Tibial artery (tissue), 4 donors: Measurements from ENCODE around the gene SHC2.

Source experiments
- DNase-seq, 2 donors: peaks; one replicate each; pipeline ENCODE4 v3.0.0-alpha.2; 2019
- H3K27ac ChIP-seq, 2 donors: fragments of 200-600 bp; sonication (generic) in 1 of 2; 1 replicate in 1 of 2; 2 replicates in 1 of 2; pipeline ENCODE4 v1.5.1; 2018 to 2019; ENCODE audit warnings: mild to moderate bottlenecking in 1 of 2
- H3K27me3 ChIP-seq, 2 donors: fragments of 200-600 bp; sonication (generic) in 1 of 2; one replicate each; pipeline versions ENCODE4 v1.5.1 to v1.6.0; 2016 to 2019
- H3K36me3 ChIP-seq, 3 donors: fragments of 200-600 bp; sonication (generic) in 2 of 3; one replicate each; pipeline ENCODE4 v1.5.1; 2016 to 2019; ENCODE audit warnings: mild to moderate bottlenecking in 2 of 3
- H3K4me1 ChIP-seq, 4 donors: fragments of 200-600 bp; sonication (generic) in 2 of 4; 1 replicate in 3 of 4; 2 replicates in 1 of 4; pipeline ENCODE4 v1.5.1; 2016 to 2019
- H3K4me3 ChIP-seq, 2 donors: fragments of 200-600 bp; sonication (generic) in 1 of 2; 1 replicate in 1 of 2; 2 replicates in 1 of 2; pipeline ENCODE4 v1.5.1; 2018 to 2019; ENCODE audit warnings: mild to moderate bottlenecking in 2 of 2
- H3K9me3 ChIP-seq, 3 donors: fragments of 200-600 bp; sonication (generic) in 1 of 3; one replicate each; pipeline ENCODE4 v1.5.1; 2016 to 2019
- intact Hi-C: fragments of 100-400 bp; cut with DNase I; formaldehyde crosslinking; loops from one replicate; pipeline ENCODE4 v1.15.0; 2023; ENCODE audit warnings: low total_unique reads
- TF ChIP-seq, protein P1 (sequence below), 2 experiments: fragments of 200-600 bp in 1 of 2; fragments of 450-650 bp in 1 of 2; IDR thresholded peaks; one replicate each; pipeline ENCODE4 v1.5.1; 2017 to 2019; ENCODE audit warnings: antibody characterized with exemption in 2 of 2, mild to moderate bottlenecking in 1 of 2, moderate library complexity in 1 of 2

The SHC2 gene

DNA sequence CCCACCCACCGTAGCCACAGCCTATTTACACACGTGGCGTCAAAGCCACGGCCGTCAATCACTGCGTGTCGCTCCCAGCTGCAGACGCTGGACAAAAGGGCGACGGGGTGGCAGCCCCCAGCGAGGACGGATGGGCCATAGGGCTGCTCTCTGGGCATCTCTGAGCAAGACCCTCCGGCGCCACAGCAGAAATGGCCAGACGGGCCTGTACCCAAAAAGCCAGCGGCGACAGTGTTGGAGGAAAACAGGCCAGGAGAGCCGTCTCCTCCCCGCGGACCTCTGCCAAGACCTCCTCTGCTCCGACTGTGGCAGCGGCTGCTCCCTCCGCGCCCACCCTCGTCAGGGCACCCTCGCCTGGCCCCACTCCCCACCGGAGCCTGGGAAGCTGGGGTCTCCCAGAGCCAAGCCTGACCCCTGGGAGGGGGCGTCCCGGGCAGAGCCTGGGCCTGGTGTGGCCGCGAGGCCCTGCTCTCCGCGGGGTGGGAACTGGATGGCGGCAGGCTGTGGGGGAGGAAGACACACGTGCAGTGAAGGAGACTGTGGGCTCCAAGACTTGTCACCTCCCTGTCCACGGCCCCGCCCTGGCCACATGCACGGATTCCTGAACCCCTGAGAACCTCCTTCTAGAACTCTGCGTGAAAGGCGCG is 54.6 kb downstream of the SHC2 start:
- peaks cover 0 to 83% of the 10 kb centered on the region in 2 donors for H3K27me3 ChIP-seq
- peak in 1 of 2 donors; percentile 48 for DNase-seq

DNA sequence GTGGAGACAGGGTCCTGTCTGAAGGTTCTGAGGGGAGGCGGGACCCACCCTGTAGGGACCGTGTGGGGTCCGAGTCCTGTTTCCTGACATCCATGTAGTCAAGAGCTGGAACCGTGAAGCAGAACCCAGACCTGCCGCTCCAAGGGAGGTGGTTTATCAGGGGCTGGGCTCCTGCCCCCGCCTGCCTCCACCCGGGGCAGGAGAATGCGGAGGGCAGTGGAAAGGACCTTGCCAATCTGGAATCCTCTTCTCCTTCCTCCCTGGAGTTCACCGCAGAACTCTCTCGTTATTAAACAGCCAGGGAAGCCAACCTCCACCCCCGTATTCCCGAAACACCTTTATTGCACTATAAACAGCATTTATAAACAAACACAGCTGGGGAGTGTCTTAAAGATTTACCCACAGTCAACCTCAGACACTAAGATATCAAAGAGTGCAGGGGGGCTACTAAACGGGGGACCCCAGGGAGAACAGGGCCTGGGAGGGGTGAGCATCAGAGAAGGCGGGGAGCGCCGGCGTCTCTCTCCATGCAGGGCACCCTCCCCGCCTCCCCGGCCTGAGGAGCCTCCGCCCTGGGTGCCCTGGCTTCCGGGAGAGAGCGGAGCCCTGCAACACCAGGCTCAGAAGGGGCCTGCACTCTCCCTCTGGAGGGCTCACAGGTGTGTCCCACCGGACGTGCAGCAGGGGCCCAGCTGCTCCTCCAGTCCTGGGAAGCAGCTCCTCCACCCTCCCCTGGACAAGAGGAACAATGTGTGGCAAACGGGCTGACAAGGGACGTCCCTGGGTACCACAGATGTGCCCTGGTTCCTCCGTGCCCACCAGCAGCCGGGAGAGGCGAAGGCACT is 55.5 kb downstream of the SHC2 start:
- Histone ChIP-seq H3K4me1 (peaks cover 0 to 23% (median 21%) of the 10 kb centered on the region in 4 donors), H3K27ac (no peak overlapping the region), H3K36me3 (no peaks in the 10 kb centered on the region), H3K27me3 (peaks cover 0 to 84% of the 10 kb centered on the region in 2 donors), H3K4me3 (no peak overlapping the region), H3K9me3 (no peaks in the 10 kb centered on the region)
- TF ChIP-seq, protein P1, sequence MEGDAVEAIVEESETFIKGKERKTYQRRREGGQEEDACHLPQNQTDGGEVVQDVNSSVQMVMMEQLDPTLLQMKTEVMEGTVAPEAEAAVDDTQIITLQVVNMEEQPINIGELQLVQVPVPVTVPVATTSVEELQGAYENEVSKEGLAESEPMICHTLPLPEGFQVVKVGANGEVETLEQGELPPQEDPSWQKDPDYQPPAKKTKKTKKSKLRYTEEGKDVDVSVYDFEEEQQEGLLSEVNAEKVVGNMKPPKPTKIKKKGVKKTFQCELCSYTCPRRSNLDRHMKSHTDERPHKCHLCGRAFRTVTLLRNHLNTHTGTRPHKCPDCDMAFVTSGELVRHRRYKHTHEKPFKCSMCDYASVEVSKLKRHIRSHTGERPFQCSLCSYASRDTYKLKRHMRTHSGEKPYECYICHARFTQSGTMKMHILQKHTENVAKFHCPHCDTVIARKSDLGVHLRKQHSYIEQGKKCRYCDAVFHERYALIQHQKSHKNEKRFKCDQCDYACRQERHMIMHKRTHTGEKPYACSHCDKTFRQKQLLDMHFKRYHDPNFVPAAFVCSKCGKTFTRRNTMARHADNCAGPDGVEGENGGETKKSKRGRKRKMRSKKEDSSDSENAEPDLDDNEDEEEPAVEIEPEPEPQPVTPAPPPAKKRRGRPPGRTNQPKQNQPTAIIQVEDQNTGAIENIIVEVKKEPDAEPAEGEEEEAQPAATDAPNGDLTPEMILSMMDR (IDR thresholded peaks at IDR 0.05) = no peak
- intact Hi-C loops = no loop called here
- peak in 1 of 2 donors; percentile 51 for DNase-seq

More for the DNA sequence above, 54.6 kb downstream of the SHC2 start:
- Histone ChIP-seq H3K36me3 (no peaks in the 10 kb centered on the region), H3K9me3 (no peaks in the 10 kb centered on the region), H3K4me1 (peaks cover 0 to 23% (median 21%) of the 10 kb centered on the region in 4 donors), H3K4me3 (no peak overlapping the region), H3K27ac (no peak overlapping the region)
- TF ChIP-seq, protein P1 (IDR thresholded peaks at IDR 0.05) = no peak
- intact Hi-C loops = no loop called here

DNA sequence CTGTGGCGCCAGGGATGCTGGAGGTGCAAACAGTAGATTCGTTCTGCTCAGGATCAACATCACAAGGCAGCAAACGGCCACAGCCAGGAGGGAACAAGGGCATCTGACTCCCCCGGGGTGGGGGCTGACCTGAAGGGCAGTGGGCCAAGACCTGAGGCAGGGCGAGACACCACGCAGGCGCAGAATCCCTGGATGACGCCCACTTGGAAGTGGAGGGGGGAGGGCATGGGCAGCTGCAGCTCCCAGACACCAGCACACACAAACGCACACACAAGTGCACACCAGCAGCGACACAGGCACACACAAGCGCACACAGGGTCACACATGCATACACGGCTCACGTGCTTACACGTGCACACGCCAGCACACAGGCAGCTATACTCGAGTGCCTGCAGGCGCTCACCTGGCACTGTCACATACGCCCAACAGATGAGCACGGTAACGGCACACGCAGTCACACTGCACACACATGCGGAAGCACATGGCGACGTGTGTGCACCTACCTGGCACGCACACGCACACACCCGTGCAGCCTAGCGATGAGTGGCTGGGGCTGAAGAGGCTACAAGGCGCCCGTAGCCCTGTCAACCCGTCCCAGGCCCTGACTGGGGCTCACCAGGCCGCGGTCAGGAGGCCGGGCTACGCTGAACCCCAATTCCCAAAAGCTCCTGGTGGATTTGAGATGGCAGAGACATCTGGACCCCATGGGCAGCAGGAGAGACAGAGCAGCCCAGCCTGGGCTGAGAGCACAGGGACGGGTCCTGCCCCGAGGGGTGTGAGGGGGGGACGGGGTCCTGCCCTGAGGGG is 57.4 kb downstream of the SHC2 start:
- Histone ChIP-seq H3K4me1 (peaks cover 0 to 6% (median 4%) of the 10 kb centered on the region in 4 donors), H3K27me3 (peaks cover 0 to 69% of the 10 kb centered on the region in 2 donors), H3K27ac (no peak overlapping the region), H3K4me3 (no peak overlapping the region), H3K36me3 (no peaks in the 10 kb centered on the region), H3K9me3 (no peaks in the 10 kb centered on the region)
- TF ChIP-seq, protein P1 (IDR thresholded peaks at IDR 0.05) = no peak
- no peak for DNase-seq
- intact Hi-C loops = no loop called here

DNA sequence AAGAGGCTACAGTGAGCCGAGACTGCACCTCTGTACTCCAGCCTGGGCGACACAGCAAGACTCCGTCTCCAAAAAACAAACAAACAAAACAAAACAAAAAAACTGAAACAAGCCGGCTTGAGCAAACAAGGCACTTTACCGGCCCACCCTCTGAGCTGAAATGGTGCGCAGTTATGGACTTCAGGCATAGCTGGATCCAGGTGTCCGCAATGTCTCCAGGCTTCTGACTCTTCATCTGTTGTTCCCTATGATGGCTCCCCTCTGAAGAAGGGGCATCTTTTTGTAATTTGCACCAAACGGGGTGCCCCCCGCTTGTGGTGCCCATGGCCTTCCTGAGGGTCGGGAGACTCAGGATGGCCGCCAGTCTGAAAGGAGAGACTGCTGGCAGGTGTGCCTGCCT is 58.0 kb downstream of the SHC2 start:
- intact Hi-C loops = no loop called here
- DNase-seq = no peak
- TF ChIP-seq, protein P1 (IDR thresholded peaks at IDR 0.05) = no peak
- H3K4me3 ChIP-seq = no peak overlapping the region
- H3K9me3 ChIP-seq = no peaks in the 10 kb centered on the region
- no peaks in the 10 kb centered on the region for H3K36me3 ChIP-seq
- no peak overlapping the region for H3K27ac ChIP-seq
- peaks cover 0 to 63% of the 10 kb centered on the region in 2 donors for H3K27me3 ChIP-seq
- no peaks in the 10 kb centered on the region for H3K4me1 ChIP-seq

DNA sequence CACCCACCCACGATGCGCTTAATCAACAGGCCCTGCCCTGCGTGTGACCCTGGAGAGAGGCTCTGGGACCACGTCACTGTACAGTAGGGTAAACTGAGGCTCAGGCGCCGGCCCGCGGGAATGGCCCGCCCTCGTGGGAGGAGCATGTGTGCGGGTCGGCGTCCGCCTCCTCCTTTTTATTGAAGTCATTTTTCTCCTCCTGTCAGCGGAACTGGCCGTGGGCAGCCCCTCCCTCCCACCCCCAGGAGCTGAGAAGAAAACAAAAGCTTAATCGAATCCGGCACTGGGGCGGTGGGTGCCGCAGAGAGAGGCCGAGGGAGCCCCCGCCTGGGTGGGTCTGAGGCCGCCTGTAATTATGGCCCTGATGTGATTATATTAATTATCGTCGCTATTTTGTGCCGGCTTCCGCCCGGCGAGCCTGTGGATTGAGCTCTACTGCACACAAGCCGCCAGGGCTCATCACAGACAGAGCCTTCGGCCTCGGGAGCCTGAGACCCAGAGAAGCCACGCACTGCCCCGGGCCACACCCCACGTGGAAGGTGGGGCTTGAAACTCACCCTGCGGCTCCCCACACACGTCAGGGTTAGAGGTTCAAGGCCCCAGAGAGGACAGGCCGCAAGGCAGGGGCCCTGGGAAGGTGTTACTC is 58.8 kb downstream of the SHC2 start:
- intact Hi-C loops = no loop called here
- DNase-seq = no peak
- H3K9me3 ChIP-seq = no peaks in the 10 kb centered on the region
- no peak overlapping the region for H3K4me3 ChIP-seq
- no peak overlapping the region for H3K27ac ChIP-seq
- H3K4me1 ChIP-seq = no peaks in the 10 kb centered on the region
- TF ChIP-seq, protein P1 (IDR thresholded peaks at IDR 0.05) = no peak
- no peaks in the 10 kb centered on the region for H3K36me3 ChIP-seq
- H3K27me3 ChIP-seq = peaks cover 0 to 55% of the 10 kb centered on the region in 2 donors
